ENCODE data around the gene ZDHHC7. TPM values are rescaled to one million over a fixed set of nuclear protein-coding genes. Genes with fewer than 3 reads are reported as not detected.

Gene ZDHHC7
- total and polyA plus RNA-seq, 2 of the 8 experiments (the other 6 are each of a cell fraction or from before 2014, with no cell fraction given), result 40.5 to 56.3 TPM

GRCh38 chr16:84989749-84990620 is 21.4 kb downstream of the ZDHHC7 start:
- no peak overlapping the region for H3K14ac ChIP-seq (ENCODE audit: insufficient read length)
- H3K23ac ChIP-seq (ENCODE audit: insufficient read length), result no peak overlapping the region
- H2BK20ac ChIP-seq (ENCODE audit: low read length), result no peak overlapping the region
- no peak overlapping the region for H4K8ac ChIP-seq (ENCODE audit: extremely low read depth, insufficient read depth, low read length)
- H4K20me1 ChIP-seq (replicated peaks in 1 of 2; ENCODE audit: control insufficient read depth in 1 of 2, insufficient read depth in 2 of 2, low read length in 2 of 2), result peaks cover 0 to 9% of the 10 kb centered on the region in 2 experiments
- H2BK5ac ChIP-seq (ENCODE audit: low read depth, low read length), result no peak overlapping the region
- no peaks in the 10 kb centered on the region for H3K9me3 ChIP-seq (ENCODE audit: insufficient read depth in 2 of 2, low read depth in 1 of 2, low read length in 1 of 2)
- H3K56ac ChIP-seq (replicated peaks; ENCODE audit: insufficient read length, low read depth, low read length), result no peak overlapping the region
- no peak for FAIRE-seq
- H3K79me2 ChIP-seq (ENCODE audit: control insufficient read depth in 1 of 2, insufficient read depth in 2 of 2, low read length in 2 of 2), result peaks cover 3 to 6% of the 10 kb centered on the region in 2 experiments; a peak in 3 of 4 replicates
- H2BK12ac ChIP-seq (ENCODE audit: low read depth, low read length), result no peak overlapping the region
- no peak overlapping the region for H2AK5ac ChIP-seq (ENCODE audit: low read depth, low read length)
- no peak overlapping the region for H2AFZ ChIP-seq (ENCODE audit: low read length)
- no peaks in the 10 kb centered on the region for H3K79me1 ChIP-seq (ENCODE audit: low read depth, low read length)
- H3K27me3 ChIP-seq (replicated peaks in 1 of 4; ENCODE audit: control insufficient read depth in 3 of 4, extremely low read depth in 1 of 4, insufficient read depth in 3 of 4, low read length in 3 of 4), result no peaks in the 10 kb centered on the region
- no peak overlapping the region for H3K4me2 ChIP-seq (ENCODE audit: insufficient read depth in 1 of 2, low read depth in 2 of 2, low read length in 2 of 2)
- H3K23me2 ChIP-seq (ENCODE audit: low read depth, low read length), result no peaks in the 10 kb centered on the region
- CTCF ChIA-PET (ENCODE audit: partially characterized antibody), result interaction anchor here (0.6 to 2.5 kb wide), 8 partner anchors 10 to 138 kb away, joined by 3 to 11 read pairs (median 4); no protein-coding TSS in a partner anchor
- H3K9ac ChIP-seq (replicated peaks in 1 of 4; ENCODE audit: extremely low read depth in 1 of 4, low read depth in 3 of 4, low read length in 3 of 4), result no peak overlapping the region
- WGBS, 2 experiments (ENCODE audit: extremely low coverage in 1 of 2, insufficient coverage in 1 of 2, insufficient read length in 1 of 2, insufficient replicate concordance in 2 of 2, low coverage in 1 of 2, low lambda C conversion rate in 2 of 2, missing lambda C conversion rate in 1 of 2), result 89% methylated on average over 27 of the region's 27 CpGs; no CpG with 5 or more reads in 1 of the 2 experiments
- H3K36me3 ChIP-seq (ENCODE audit: control insufficient read depth in 2 of 4, insufficient read depth in 4 of 4, low read length in 3 of 4), result peaks cover 8 to 35% (median 10%) of the 10 kb centered on the region in 4 experiments; a peak in 7 of 8 replicates
- 0 out of 7 replicates have a peak, but pooled peaks cover 0 to 3% (median 0%) of the 10 kb centered on the region in 4 experiments for H3K4me1 ChIP-seq (replicated peaks in 1 of 4; ENCODE audit: control insufficient read depth in 3 of 4, insufficient read depth in 4 of 4, low read length in 3 of 4)
- no peak for DNase-seq (ENCODE audit: low read depth in 1 of 2, low spot score in 2 of 2)
- H4K5ac ChIP-seq (ENCODE audit: insufficient read length, low read depth, low read length), result no peak overlapping the region
- H4K91ac ChIP-seq (replicated peaks; ENCODE audit: insufficient read length, low read length), result no peak overlapping the region
- H2BK15ac ChIP-seq (ENCODE audit: low read length), result no peak overlapping the region
- H3K4ac ChIP-seq (replicated peaks; ENCODE audit: insufficient read length, low read depth, low read length), result no peak overlapping the region
- no peak overlapping the region for H3K27ac ChIP-seq (ENCODE audit: low read depth, low read length)
- no peak overlapping the region for H3K4me3 ChIP-seq (ENCODE audit: extremely low read depth in 1 of 4, insufficient read depth in 2 of 4, low read depth in 3 of 4, low read length in 4 of 4)
- no peak overlapping the region for H3K18ac ChIP-seq (ENCODE audit: extremely low read depth, low read length)
- POLR2A ChIA-PET (ENCODE audit: partially characterized antibody), result no interaction called here
- no peak overlapping the region for H2BK120ac ChIP-seq (replicated peaks; ENCODE audit: low read depth, low read length)
- no peak for TF ChIP-seq MAFK (IDR thresholded peaks at IDR 0.05; ENCODE audit: low read depth, low read length)
- no peak for TF ChIP-seq CTCF (IDR thresholded peaks at IDR 0.05; ENCODE audit: control extremely low read depth in 1 of 3, insufficient read depth in 1 of 3, low read depth in 1 of 3, low read length in 3 of 3)
- TF ChIP-seq MAX (IDR thresholded peaks at IDR 0.05), result no peak
- no peak for TF ChIP-seq EP300 (IDR thresholded peaks at IDR 0.05; ENCODE audit: borderline replicate concordance in 1 of 2, low read depth in 2 of 2, low read length in 2 of 2)
- no peak for TF ChIP-seq TEAD4 (IDR thresholded peaks at IDR 0.05; ENCODE audit: low read depth, low read length)
- no peak for TF ChIP-seq KDM1A (IDR thresholded peaks at IDR 0.05; ENCODE audit: borderline replicate concordance, low read length)
- TF ChIP-seq SIN3A (conservative IDR thresholded peaks at IDR 0.05 in 1 of 2, IDR thresholded peaks at IDR 0.05 in 1 of 2; ENCODE audit: low read depth in 1 of 2, low read length in 2 of 2), result no peak
- TF ChIP-seq JUND (IDR thresholded peaks at IDR 0.05; ENCODE audit: low read length), result no peak
- TF ChIP-seq CREB1 (IDR thresholded peaks at IDR 0.05), result no peak

All from H1 (cell line).